ENCODE data around the gene REXO4. TPM values are rescaled to one million over a fixed set of nuclear protein-coding genes. Genes with fewer than 3 reads are reported as not detected.

The REXO4 gene
- total and polyA plus RNA-seq, 2 of the 4 experiments (the other 2 are of a cell fraction) = 16.1 to 21.8 TPM

DNA sequence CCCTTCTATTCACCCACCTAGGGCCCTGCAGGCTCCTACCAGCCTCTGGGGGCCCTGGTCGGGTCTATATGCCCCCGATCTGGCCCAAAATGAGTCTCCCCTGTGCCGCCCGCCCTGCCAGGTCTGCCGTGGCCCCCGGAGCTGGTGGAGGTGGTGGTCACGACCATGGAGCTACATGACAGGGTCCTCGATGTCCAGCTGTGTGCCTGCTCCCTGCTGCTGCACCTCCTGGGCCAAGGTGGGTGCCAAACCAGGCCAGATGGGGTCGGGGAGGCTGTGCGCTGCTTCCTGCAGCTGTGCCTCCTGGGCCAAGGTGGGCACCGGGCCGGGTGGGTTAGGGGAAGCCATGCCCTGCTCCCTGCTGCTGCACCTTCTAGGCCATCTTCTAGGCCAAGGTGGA is 17.5 kb downstream of the REXO4 start:
- POLR2A ChIA-PET (ENCODE audit: unreplicated experiment) = no interaction called here

More for the DNA sequence above, 17.5 kb downstream of the REXO4 start:
- Histone ChIP-seq H2AK5ac (ENCODE audit: low read depth, low read length) (no peak overlapping the region), H3K36me3 (ENCODE audit: control insufficient read depth, insufficient read depth, low read length) (peaks cover 9% of the 10 kb centered on the region), H3K4me2 (ENCODE audit: low read depth, low read length) (no peak overlapping the region), H3K18ac (ENCODE audit: low read depth, low read length) (no peak overlapping the region), H3K27me3 (ENCODE audit: control insufficient read depth, insufficient read depth, low read length) (peaks cover 14% of the 10 kb centered on the region), H3K9ac (ENCODE audit: low read depth, low read length) (no peak overlapping the region), H3K4me1 (ENCODE audit: control insufficient read depth, insufficient read depth, low read length) (no peaks in the 10 kb centered on the region), H3K4me3 (ENCODE audit: insufficient read depth, low read depth, low read length) (no peak overlapping the region), H3K56ac (ENCODE audit: extremely low read depth, insufficient read depth, low read length) (no peak overlapping the region), H3K9me3 (ENCODE audit: control insufficient read depth, insufficient read depth, low read length) (no peaks in the 10 kb centered on the region), H4K8ac (ENCODE audit: low read depth in 2 of 2, low read length in 2 of 2) (no peak overlapping the region), H3K27ac (ENCODE audit: insufficient read depth, low read length) (no peak overlapping the region), H2BK5ac (ENCODE audit: low read depth, low read length, poor library complexity, severe bottlenecking) (no peak overlapping the region), H2AFZ (replicated peaks; ENCODE audit: low read length, poor library complexity) (no peak overlapping the region), H4K91ac (ENCODE audit: insufficient read depth, low read depth, low read length) (no peak overlapping the region), H3K4ac (ENCODE audit: low read depth, low read length) (no peak overlapping the region), H2BK120ac (ENCODE audit: low read depth, low read length) (no peak overlapping the region), H2BK20ac (ENCODE audit: low read depth, low read length) (no peak overlapping the region), H3K79me1 (ENCODE audit: low read depth in 1 of 2, low read length in 2 of 2) (0 out of 4 replicates have a peak, but pooled peaks cover 0 to 10% of the 10 kb centered on the region in 2 experiments), H4K20me1 (ENCODE audit: insufficient read depth, low read length) (0 out of 2 replicates have a peak, but pooled peaks cover 8% of the 10 kb centered on the region), H4K5ac (ENCODE audit: low read depth, low read length) (no peak overlapping the region), H3K9me1 (ENCODE audit: insufficient read depth, low read length) (0 out of 2 replicates have a peak, but pooled peaks cover 4% of the 10 kb centered on the region), H3K14ac (replicated peaks; ENCODE audit: low read depth, low read length) (no peak overlapping the region), H2AK9ac (replicated peaks; ENCODE audit: low read depth, low read length, poor library complexity) (peak overlapping the region; percentile 42), H2BK15ac (ENCODE audit: low read depth, low read length) (no peak overlapping the region), H3K23ac (ENCODE audit: low read depth, low read length) (no peak overlapping the region)
- in situ Hi-C loops (cut with MboI; ENCODE audit: low sequenced_read_pairs) (loop anchor here (10.0 kb wide), 2 partner anchors 85 to 325 kb away; no protein-coding TSS in a partner anchor), intact Hi-C loops (cut with micrococcal nuclease) (no loop called here), dilution Hi-C loops (cut with HindIII; ENCODE audit: low sequenced_read_pairs, unreplicated experiment) (no loop called here)
- 93% methylated on average over 10 of the region's 12 CpGs; no CpG with 5 or more reads in 1 of the 2 experiments for WGBS, 2 experiments (ENCODE audit: extremely low coverage in 2 of 2, insufficient read length in 1 of 2)
- ATAC-seq (ENCODE audit: low read depth) = no peak
- no peak for DNase-seq
- no TSS peak for BruUV-seq (replicated peaks)
- TF ChIP-seq CEBPB (IDR thresholded peaks at IDR 0.05; ENCODE audit: low read depth, low read length) = no peak
- TF ChIP-seq POLR2A (IDR thresholded peaks at IDR 0.05; ENCODE audit: low read depth, low read length) = no peak
- TF ChIP-seq, protein P1, sequence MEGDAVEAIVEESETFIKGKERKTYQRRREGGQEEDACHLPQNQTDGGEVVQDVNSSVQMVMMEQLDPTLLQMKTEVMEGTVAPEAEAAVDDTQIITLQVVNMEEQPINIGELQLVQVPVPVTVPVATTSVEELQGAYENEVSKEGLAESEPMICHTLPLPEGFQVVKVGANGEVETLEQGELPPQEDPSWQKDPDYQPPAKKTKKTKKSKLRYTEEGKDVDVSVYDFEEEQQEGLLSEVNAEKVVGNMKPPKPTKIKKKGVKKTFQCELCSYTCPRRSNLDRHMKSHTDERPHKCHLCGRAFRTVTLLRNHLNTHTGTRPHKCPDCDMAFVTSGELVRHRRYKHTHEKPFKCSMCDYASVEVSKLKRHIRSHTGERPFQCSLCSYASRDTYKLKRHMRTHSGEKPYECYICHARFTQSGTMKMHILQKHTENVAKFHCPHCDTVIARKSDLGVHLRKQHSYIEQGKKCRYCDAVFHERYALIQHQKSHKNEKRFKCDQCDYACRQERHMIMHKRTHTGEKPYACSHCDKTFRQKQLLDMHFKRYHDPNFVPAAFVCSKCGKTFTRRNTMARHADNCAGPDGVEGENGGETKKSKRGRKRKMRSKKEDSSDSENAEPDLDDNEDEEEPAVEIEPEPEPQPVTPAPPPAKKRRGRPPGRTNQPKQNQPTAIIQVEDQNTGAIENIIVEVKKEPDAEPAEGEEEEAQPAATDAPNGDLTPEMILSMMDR (conservative IDR thresholded peaks at IDR 0.05; ENCODE audit: low read depth, low read length) = no peak
- no peak for TF ChIP-seq RAD21 (IDR thresholded peaks at IDR 0.05; ENCODE audit: low read length)
- TF ChIP-seq, protein P2, sequence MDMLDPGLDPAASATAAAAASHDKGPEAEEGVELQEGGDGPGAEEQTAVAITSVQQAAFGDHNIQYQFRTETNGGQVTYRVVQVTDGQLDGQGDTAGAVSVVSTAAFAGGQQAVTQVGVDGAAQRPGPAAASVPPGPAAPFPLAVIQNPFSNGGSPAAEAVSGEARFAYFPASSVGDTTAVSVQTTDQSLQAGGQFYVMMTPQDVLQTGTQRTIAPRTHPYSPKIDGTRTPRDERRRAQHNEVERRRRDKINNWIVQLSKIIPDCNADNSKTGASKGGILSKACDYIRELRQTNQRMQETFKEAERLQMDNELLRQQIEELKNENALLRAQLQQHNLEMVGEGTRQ (IDR thresholded peaks at IDR 0.05; ENCODE audit: low read depth, low read length) = no peak
- TF ChIP-seq, protein P3, sequence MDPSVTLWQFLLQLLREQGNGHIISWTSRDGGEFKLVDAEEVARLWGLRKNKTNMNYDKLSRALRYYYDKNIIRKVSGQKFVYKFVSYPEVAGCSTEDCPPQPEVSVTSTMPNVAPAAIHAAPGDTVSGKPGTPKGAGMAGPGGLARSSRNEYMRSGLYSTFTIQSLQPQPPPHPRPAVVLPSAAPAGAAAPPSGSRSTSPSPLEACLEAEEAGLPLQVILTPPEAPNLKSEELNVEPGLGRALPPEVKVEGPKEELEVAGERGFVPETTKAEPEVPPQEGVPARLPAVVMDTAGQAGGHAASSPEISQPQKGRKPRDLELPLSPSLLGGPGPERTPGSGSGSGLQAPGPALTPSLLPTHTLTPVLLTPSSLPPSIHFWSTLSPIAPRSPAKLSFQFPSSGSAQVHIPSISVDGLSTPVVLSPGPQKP (IDR thresholded peaks at IDR 0.05; ENCODE audit: borderline replicate concordance, low read depth, low read length) = no peak
- TF ChIP-seq FOS (IDR thresholded peaks at IDR 0.05; ENCODE audit: low read depth, low read length) = no peak
- TF ChIP-seq MAZ (IDR thresholded peaks at IDR 0.05; ENCODE audit: borderline replicate concordance, low read depth, low read length) = no peak
- TF ChIP-seq CHD1 (IDR thresholded peaks at IDR 0.05; ENCODE audit: low read depth, low read length) = no peak
- CTCF ChIA-PET = interaction anchor here (0.6 kb wide), 1 partner anchor 13 kb away, joined by 3 read pairs; no protein-coding TSS in a partner anchor
